HEK293 (cell line): ENCODE results near the gene PRPF38B.
A peak's percentile ranks its signal among the peaks of the same experiment; 100 is the strongest.

Experiments
- FEZF1 ChIP-seq: fragments of 450-650 bp; formaldehyde crosslinking; IDR thresholded peaks from 2 replicates; pipeline ENCODE4 v1.5.1; 2016; ENCODE audit warnings: missing biosample characterization, missing genetic modification characterization
- GLIS1 ChIP-seq: fragments of 450-650 bp; formaldehyde crosslinking; IDR thresholded peaks from 2 replicates; pipeline ENCODE4 v1.5.1; 2016; ENCODE audit warnings: missing biosample characterization, missing genetic modification characterization
- KLF10 ChIP-seq: fragments of 450-650 bp; IDR thresholded peaks from 2 replicates; pipeline ENCODE4 v1.5.1; 2018; ENCODE audit warnings: missing biosample characterization, mild to moderate bottlenecking, missing genetic modification characterization
- KLF8 ChIP-seq: fragments of 450-650 bp; formaldehyde crosslinking; IDR thresholded peaks from 2 replicates; pipeline ENCODE4 v1.5.1; 2016; ENCODE audit warnings: missing biosample characterization, missing genetic modification characterization
- SP3 ChIP-seq: fragments of 450-650 bp; formaldehyde crosslinking; IDR thresholded peaks from 2 replicates; pipeline ENCODE4 v1.5.1; 2016; ENCODE audit warnings: missing biosample characterization, missing genetic modification characterization
- YY2 ChIP-seq: fragments of 450-650 bp; formaldehyde crosslinking; IDR thresholded peaks from 2 replicates; pipeline ENCODE4 v1.5.1; 2016; ENCODE audit warnings: missing biosample characterization, missing genetic modification characterization
- ZBTB20 ChIP-seq: fragments of 450-650 bp; formaldehyde crosslinking; IDR thresholded peaks from 2 replicates; pipeline ENCODE4 v1.5.1; 2016; ENCODE audit warnings: missing biosample characterization, missing genetic modification characterization
- ZFHX2 ChIP-seq: fragments of 450-650 bp; formaldehyde crosslinking; conservative IDR thresholded peaks from 2 replicates; pipeline ENCODE4 v1.5.1; 2016; ENCODE audit warnings: missing biosample characterization, missing genetic modification characterization
- ZNF114 ChIP-seq: fragments of 450-650 bp; formaldehyde crosslinking; IDR thresholded peaks from 2 replicates; pipeline ENCODE4 v1.5.0; 2017; ENCODE audit warnings: missing biosample characterization, missing genetic modification characterization
- ZNF121 ChIP-seq: fragments of 450-650 bp; formaldehyde crosslinking; IDR thresholded peaks from 2 replicates; pipeline ENCODE4 v1.5.1; 2016; ENCODE audit warnings: missing biosample characterization, missing genetic modification characterization
- ZNF146 ChIP-seq: fragments of 450-650 bp; formaldehyde crosslinking; IDR thresholded peaks from 2 replicates; pipeline ENCODE4 v1.5.1; 2016; ENCODE audit warnings: missing biosample characterization, missing genetic modification characterization
- ZNF174 ChIP-seq: fragments of 450-650 bp; formaldehyde crosslinking; IDR thresholded peaks from 2 replicates; pipeline ENCODE4 v1.5.0; 2017; ENCODE audit warnings: missing biosample characterization, mild to moderate bottlenecking, missing genetic modification characterization
- ZNF311 ChIP-seq: fragments of 450-650 bp; formaldehyde crosslinking; IDR thresholded peaks from 2 replicates; pipeline ENCODE4 v1.5.1; 2017; ENCODE audit warnings: missing biosample characterization, missing genetic modification characterization, borderline replicate concordance
- ZNF521 ChIP-seq: fragments of 450-650 bp; formaldehyde crosslinking; IDR thresholded peaks from 2 replicates; pipeline ENCODE4 v1.5.1; 2017; ENCODE audit warnings: missing biosample characterization, mild to moderate bottlenecking, missing genetic modification characterization
- ZNF660 ChIP-seq: fragments of 450-650 bp; IDR thresholded peaks from 2 replicates; pipeline ENCODE4 v1.5.1; 2018; ENCODE audit warnings: missing biosample characterization, mild to moderate bottlenecking, missing genetic modification characterization
- ZNF830 ChIP-seq: fragments of 450-650 bp; IDR thresholded peaks from 2 replicates; pipeline ENCODE4 v1.5.0; 2018; ENCODE audit warnings: missing biosample characterization, missing genetic modification characterization, low read depth, mild to moderate bottlenecking, moderate library complexity
- ZSCAN23 ChIP-seq: fragments of 450-650 bp; formaldehyde crosslinking; IDR thresholded peaks from 2 replicates; pipeline ENCODE4 v1.5.1; 2016; ENCODE audit warnings: missing biosample characterization, missing genetic modification characterization
- ZSCAN30 ChIP-seq: fragments of 450-650 bp; IDR thresholded peaks from 2 replicates; pipeline ENCODE4 v1.5.1; 2018; ENCODE audit warnings: missing biosample characterization, mild to moderate bottlenecking, missing genetic modification characterization, moderate library complexity
- TF ChIP-seq, protein P1 (sequence below): fragments of 450-650 bp; formaldehyde crosslinking; IDR thresholded peaks from 2 replicates; pipeline ENCODE4 v1.5.1; 2017; ENCODE audit warnings: missing biosample characterization, missing genetic modification characterization
- TF ChIP-seq, protein P2 (sequence below): fragments of 450-650 bp; formaldehyde crosslinking; IDR thresholded peaks from 2 replicates; pipeline ENCODE4 v1.5.1; 2017; ENCODE audit warnings: missing biosample characterization, missing genetic modification characterization
- TF ChIP-seq, protein P3 (sequence below): fragments of 450-650 bp; formaldehyde crosslinking; IDR thresholded peaks from 2 replicates; pipeline ENCODE4 v1.5.1; 2016; ENCODE audit warnings: missing biosample characterization, missing genetic modification characterization
- TF ChIP-seq, protein P4 (sequence below): fragments of 450-650 bp; formaldehyde crosslinking; IDR thresholded peaks from 2 replicates; pipeline ENCODE4 v1.5.1; 2017; ENCODE audit warnings: missing biosample characterization, mild to moderate bottlenecking, missing genetic modification characterization, moderate library complexity
- TF ChIP-seq, protein P5 (sequence below): fragments of 450-650 bp; formaldehyde crosslinking; IDR thresholded peaks from 2 replicates; pipeline ENCODE4 v1.5.1; 2017; ENCODE audit warnings: missing biosample characterization, missing genetic modification characterization
- TF ChIP-seq, protein P6 (sequence below): fragments of 450-650 bp; formaldehyde crosslinking; IDR thresholded peaks from 2 replicates; pipeline ENCODE4 v1.5.1; 2016; ENCODE audit warnings: missing biosample characterization, missing genetic modification characterization
- TF ChIP-seq, protein P7 (sequence below): fragments of 450-650 bp; formaldehyde crosslinking; IDR thresholded peaks from 2 replicates; pipeline ENCODE4 v1.5.1; 2016; ENCODE audit warnings: missing biosample characterization, missing genetic modification characterization, borderline replicate concordance

The PRPF38B gene

DNA sequence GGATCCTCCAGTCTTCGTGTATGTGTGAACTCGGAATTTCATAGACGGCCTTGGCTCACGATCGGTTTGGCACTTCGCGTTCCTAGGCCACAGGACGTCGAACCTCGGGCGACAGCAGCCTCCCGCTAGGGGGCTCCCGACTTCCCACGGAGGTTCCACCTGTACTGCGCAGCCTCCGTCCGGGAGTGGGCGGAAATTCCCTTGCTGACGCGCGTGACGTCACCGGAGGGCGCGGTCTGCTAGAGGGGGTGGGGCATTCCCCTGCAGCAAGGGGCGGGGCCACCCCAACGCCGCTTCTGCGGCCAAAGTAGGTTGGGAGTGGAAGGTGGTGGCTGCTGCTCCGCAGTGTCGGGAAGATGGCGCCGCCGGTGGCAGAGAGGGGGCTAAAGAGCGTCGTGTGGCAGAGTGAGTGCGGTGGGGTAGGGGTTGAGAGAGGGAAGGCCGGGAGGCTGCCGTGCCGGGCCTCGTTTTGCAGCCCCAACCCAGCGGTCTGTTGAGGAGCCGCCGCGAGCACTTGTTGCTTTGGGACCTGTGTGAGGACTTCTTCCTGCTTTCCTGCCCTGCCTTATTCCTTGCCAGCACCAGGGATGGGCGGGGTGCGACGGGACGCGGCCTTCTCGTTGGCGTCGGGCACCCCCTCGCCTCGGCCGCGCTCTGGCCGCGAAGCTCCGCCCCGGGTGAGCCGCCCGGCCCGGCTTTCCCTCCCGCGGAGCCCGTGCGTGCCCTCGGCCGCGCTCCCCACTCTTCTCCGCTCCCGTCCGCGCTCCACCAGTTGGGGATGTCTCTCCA is 54.5 kb downstream of the PRPF38B start, which contains the start of gene STXBP3 (continued):
- TF ChIP-seq ZNF174 (no peak), ZFHX2 (tag by site-specific recombination) (peak; percentile 83), ZNF521 (tag by site-specific recombination) (no peak), ZNF114 (tag by site-specific recombination) (no peak), ZBTB20 (tag by site-specific recombination) (peak; percentile 89), ZNF660 (tag by site-specific recombination) (peak; percentile 55; the same call in 1 of the 2 replicates), ZNF311 (tag by site-specific recombination) (no peak), YY2 (tag by site-specific recombination) (peak; percentile 90), GLIS1 (tag by site-specific recombination) (peak; percentile 44), KLF10 (peak; percentile 65), KLF8 (tag by site-specific recombination) (peak; percentile 97), ZSCAN30 (tag by site-specific recombination) (peak; percentile 59), ZSCAN23 (peak; percentile 84), ZNF830 (tag by site-specific recombination) (no peak), ZNF121 (tag by site-specific recombination) (peak; percentile 58), ZNF146 (tag by site-specific recombination) (0 out of 2 replicates have a peak, but pooled peaks have one; percentile 37), SP3 (tag by site-specific recombination) (peak; percentile 95), FEZF1 (peak; percentile 24; the same call in 1 of the 2 replicates)
- TF ChIP-seq, protein P1, sequence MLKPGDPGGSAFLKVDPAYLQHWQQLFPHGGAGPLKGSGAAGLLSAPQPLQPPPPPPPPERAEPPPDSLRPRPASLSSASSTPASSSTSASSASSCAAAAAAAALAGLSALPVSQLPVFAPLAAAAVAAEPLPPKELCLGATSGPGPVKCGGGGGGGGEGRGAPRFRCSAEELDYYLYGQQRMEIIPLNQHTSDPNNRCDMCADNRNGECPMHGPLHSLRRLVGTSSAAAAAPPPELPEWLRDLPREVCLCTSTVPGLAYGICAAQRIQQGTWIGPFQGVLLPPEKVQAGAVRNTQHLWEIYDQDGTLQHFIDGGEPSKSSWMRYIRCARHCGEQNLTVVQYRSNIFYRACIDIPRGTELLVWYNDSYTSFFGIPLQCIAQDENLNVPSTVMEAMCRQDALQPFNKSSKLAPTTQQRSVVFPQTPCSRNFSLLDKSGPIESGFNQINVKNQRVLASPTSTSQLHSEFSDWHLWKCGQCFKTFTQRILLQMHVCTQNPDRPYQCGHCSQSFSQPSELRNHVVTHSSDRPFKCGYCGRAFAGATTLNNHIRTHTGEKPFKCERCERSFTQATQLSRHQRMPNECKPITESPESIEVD (tag by site-specific recombination), result no peak
- TF ChIP-seq, protein P2, sequence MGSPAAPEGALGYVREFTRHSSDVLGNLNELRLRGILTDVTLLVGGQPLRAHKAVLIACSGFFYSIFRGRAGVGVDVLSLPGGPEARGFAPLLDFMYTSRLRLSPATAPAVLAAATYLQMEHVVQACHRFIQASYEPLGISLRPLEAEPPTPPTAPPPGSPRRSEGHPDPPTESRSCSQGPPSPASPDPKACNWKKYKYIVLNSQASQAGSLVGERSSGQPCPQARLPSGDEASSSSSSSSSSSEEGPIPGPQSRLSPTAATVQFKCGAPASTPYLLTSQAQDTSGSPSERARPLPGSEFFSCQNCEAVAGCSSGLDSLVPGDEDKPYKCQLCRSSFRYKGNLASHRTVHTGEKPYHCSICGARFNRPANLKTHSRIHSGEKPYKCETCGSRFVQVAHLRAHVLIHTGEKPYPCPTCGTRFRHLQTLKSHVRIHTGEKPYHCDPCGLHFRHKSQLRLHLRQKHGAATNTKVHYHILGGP (tag by site-specific recombination), result no peak
- TF ChIP-seq, protein P3, sequence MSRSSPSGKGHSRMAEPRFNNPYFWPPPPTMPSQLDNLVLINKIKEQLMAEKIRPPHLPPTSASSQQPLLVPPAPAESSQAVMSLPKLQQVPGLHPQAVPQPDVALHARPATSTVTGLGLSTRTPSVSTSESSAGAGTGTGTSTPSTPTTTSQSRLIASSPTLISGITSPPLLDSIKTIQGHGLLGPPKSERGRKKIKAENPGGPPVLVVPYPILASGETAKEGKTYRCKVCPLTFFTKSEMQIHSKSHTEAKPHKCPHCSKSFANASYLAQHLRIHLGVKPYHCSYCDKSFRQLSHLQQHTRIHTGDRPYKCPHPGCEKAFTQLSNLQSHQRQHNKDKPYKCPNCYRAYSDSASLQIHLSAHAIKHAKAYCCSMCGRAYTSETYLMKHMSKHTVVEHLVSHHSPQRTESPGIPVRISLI (tag by site-specific recombination), result no peak
- TF ChIP-seq, protein P4, sequence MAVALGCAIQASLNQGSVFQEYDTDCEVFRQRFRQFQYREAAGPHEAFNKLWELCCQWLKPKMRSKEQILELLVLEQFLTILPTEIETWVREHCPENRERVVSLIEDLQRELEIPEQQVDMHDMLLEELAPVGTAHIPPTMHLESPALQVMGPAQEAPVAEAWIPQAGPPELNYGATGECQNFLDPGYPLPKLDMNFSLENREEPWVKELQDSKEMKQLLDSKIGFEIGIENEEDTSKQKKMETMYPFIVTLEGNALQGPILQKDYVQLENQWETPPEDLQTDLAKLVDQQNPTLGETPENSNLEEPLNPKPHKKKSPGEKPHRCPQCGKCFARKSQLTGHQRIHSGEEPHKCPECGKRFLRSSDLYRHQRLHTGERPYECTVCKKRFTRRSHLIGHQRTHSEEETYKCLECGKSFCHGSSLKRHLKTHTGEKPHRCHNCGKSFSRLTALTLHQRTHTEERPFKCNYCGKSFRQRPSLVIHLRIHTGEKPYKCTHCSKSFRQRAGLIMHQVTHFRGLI (tag by site-specific recombination), result no peak; the same call in 1 of the 2 replicates
- TF ChIP-seq, protein P5, sequence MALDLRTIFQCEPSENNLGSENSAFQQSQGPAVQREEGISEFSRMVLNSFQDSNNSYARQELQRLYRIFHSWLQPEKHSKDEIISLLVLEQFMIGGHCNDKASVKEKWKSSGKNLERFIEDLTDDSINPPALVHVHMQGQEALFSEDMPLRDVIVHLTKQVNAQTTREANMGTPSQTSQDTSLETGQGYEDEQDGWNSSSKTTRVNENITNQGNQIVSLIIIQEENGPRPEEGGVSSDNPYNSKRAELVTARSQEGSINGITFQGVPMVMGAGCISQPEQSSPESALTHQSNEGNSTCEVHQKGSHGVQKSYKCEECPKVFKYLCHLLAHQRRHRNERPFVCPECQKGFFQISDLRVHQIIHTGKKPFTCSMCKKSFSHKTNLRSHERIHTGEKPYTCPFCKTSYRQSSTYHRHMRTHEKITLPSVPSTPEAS, result peak; percentile 38; the same call in 1 of the 2 replicates
- TF ChIP-seq, protein P6, sequence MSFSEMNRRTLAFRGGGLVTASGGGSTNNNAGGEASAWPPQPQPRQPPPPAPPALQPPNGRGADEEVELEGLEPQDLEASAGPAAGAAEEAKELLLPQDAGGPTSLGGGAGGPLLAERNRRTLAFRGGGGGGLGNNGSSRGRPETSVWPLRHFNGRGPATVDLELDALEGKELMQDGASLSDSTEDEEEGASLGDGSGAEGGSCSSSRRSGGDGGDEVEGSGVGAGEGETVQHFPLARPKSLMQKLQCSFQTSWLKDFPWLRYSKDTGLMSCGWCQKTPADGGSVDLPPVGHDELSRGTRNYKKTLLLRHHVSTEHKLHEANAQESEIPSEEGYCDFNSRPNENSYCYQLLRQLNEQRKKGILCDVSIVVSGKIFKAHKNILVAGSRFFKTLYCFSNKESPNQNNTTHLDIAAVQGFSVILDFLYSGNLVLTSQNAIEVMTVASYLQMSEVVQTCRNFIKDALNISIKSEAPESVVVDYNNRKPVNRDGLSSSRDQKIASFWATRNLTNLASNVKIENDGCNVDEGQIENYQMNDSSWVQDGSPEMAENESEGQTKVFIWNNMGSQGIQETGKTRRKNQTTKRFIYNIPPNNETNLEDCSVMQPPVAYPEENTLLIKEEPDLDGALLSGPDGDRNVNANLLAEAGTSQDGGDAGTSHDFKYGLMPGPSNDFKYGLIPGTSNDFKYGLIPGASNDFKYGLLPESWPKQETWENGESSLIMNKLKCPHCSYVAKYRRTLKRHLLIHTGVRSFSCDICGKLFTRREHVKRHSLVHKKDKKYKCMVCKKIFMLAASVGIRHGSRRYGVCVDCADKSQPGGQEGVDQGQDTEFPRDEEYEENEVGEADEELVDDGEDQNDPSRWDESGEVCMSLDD (tag by site-specific recombination), result peak; percentile 69
- TF ChIP-seq, protein P7, sequence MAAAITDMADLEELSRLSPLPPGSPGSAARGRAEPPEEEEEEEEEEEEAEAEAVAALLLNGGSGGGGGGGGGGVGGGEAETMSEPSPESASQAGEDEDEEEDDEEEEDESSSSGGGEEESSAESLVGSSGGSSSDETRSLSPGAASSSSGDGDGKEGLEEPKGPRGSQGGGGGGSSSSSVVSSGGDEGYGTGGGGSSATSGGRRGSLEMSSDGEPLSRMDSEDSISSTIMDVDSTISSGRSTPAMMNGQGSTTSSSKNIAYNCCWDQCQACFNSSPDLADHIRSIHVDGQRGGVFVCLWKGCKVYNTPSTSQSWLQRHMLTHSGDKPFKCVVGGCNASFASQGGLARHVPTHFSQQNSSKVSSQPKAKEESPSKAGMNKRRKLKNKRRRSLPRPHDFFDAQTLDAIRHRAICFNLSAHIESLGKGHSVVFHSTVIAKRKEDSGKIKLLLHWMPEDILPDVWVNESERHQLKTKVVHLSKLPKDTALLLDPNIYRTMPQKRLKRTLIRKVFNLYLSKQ (tag by site-specific recombination), result 0 out of 2 replicates have a peak, but pooled peaks have one; percentile 48
